Lower leg skin (tissue), 3 donors: Measurements from ENCODE around the gene ITGAD.

ENCODE experiments used
- POLR2A ChIP-seq, 2 donors: fragments of 450-650 bp; IDR thresholded peaks; one replicate each; pipeline ENCODE4 v1.6.1; 2016 to 2017; ENCODE audit warnings: antibody characterized with exemption in 2 of 2, mild to moderate bottlenecking in 1 of 2, moderate library complexity in 1 of 2
- TF ChIP-seq, protein P1 (sequence below), 3 donors: fragments of 450-650 bp; IDR thresholded peaks; one replicate each; pipeline ENCODE4 v1.5.1; 2016; ENCODE audit warnings: antibody characterized with exemption in 3 of 3, mild to moderate bottlenecking in 3 of 3, moderate library complexity in 2 of 3

DNA sequence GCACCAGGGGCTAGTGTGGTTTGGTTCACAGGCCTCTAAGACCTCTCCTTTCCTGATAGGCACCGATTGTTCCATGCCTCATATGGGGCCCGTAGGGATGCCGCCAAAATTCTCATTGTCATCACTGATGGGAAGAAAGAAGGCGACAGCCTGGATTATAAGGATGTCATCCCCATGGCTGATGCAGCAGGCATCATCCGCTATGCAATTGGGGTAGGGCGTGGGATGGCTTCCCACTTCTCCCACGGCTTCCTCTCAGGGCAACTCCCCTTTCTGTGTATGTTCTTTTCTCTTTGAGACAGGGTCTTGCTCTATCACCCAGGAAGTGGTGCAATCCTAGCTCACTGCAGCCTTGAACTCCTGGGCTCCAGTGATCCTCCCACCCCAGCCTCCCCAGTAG is 32.9 kb upstream of the ITGAD start:
- no peak for TF ChIP-seq POLR2A (IDR thresholded peaks at IDR 0.05)
- TF ChIP-seq, protein P1, sequence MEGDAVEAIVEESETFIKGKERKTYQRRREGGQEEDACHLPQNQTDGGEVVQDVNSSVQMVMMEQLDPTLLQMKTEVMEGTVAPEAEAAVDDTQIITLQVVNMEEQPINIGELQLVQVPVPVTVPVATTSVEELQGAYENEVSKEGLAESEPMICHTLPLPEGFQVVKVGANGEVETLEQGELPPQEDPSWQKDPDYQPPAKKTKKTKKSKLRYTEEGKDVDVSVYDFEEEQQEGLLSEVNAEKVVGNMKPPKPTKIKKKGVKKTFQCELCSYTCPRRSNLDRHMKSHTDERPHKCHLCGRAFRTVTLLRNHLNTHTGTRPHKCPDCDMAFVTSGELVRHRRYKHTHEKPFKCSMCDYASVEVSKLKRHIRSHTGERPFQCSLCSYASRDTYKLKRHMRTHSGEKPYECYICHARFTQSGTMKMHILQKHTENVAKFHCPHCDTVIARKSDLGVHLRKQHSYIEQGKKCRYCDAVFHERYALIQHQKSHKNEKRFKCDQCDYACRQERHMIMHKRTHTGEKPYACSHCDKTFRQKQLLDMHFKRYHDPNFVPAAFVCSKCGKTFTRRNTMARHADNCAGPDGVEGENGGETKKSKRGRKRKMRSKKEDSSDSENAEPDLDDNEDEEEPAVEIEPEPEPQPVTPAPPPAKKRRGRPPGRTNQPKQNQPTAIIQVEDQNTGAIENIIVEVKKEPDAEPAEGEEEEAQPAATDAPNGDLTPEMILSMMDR (IDR thresholded peaks at IDR 0.05) = no peak
